Measurements from ENCODE around the gene SMYD5.

SMYD5 gene

DNA sequence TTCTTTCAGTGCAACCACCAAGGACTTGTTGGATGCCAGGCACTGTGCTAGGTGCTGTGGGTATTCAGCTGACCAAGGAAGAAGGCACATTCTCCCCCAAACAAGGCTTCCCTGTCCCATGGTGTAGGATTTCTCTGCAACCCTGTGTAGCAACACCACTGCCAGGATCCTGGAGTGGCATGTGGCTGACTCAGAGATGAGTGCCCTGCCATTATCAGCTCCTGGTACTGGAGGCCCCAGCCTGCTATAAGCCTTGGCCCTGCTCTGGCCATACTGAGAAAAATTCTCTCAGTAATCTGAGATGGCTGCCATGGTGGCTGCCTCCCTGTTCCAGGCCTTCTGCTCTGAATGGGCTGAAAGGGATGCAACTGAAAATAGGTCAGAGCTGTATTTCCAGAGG, 4.3 kb downstream of the SMYD5 start:
- H3K4me1 ChIP-seq (ENCODE audit: control insufficient read depth, low read depth, low read length), result no peaks in the 10 kb centered on the region
- no peak overlapping the region for H3K4me2 ChIP-seq (ENCODE audit: low read length)
- no peak overlapping the region for H2BK15ac ChIP-seq (replicated peaks; ENCODE audit: low read depth)
- no peak overlapping the region for H3K4me3 ChIP-seq (ENCODE audit: low read length)
- H3K27me3 ChIP-seq (ENCODE audit: insufficient read depth, low read length, poor library complexity), result no peaks in the 10 kb centered on the region
- no peak overlapping the region for H3K4ac ChIP-seq (ENCODE audit: low read depth, low read length)
- no peak overlapping the region for H4K5ac ChIP-seq (ENCODE audit: low read length)
- H2BK5ac ChIP-seq (ENCODE audit: low read length), result no peak overlapping the region
- H3K27ac ChIP-seq (ENCODE audit: low read depth, low read length), result no peak overlapping the region
- H2AK5ac ChIP-seq (ENCODE audit: low read length), result no peak overlapping the region
- no peak overlapping the region for H3K9ac ChIP-seq (ENCODE audit: low read length)
- H3K79me2 ChIP-seq (ENCODE audit: control insufficient read depth, insufficient read depth, low read length), result peaks cover 13% of the 10 kb centered on the region
- H3K56ac ChIP-seq (ENCODE audit: low read length), result no peak overlapping the region
- H3K79me1 ChIP-seq (ENCODE audit: low read length), result peaks cover 19% of the 10 kb centered on the region
- H3K23ac ChIP-seq (ENCODE audit: low read length), result no peak overlapping the region
- H3K36me3 ChIP-seq (ENCODE audit: control insufficient read depth, insufficient read depth, low read length), result peaks cover 6% of the 10 kb centered on the region
- DNase-seq, result no peak
- no peak overlapping the region for H3K18ac ChIP-seq (ENCODE audit: low read length)
- H4K8ac ChIP-seq (ENCODE audit: low read depth, low read length), result no peak overlapping the region
- H2BK120ac ChIP-seq (ENCODE audit: low read depth, low read length), result no peak overlapping the region

GRCh38 chr2:73223821-73224220, 9.8 kb downstream of the SMYD5 start:
- Histone ChIP-seq H3K9ac (ENCODE audit: low read length) (no peak overlapping the region), H2AK5ac (ENCODE audit: low read length) (no peak overlapping the region), H3K27ac (ENCODE audit: low read depth, low read length) (no peak overlapping the region), H3K4ac (ENCODE audit: low read depth, low read length) (no peak overlapping the region), H3K79me1 (ENCODE audit: low read length) (peaks cover 5% of the 10 kb centered on the region), H3K56ac (ENCODE audit: low read length) (no peak overlapping the region), H2BK15ac (replicated peaks; ENCODE audit: low read depth) (no peak overlapping the region), H3K36me3 (ENCODE audit: control insufficient read depth, insufficient read depth, low read length) (peaks cover 9% of the 10 kb centered on the region), H3K18ac (ENCODE audit: low read length) (no peak overlapping the region), H3K79me2 (ENCODE audit: control insufficient read depth, insufficient read depth, low read length) (peaks cover 1% of the 10 kb centered on the region), H4K5ac (ENCODE audit: low read length) (no peak overlapping the region), H3K23ac (ENCODE audit: low read length) (no peak overlapping the region), H2BK120ac (ENCODE audit: low read depth, low read length) (no peak overlapping the region), H2BK5ac (ENCODE audit: low read length) (no peak overlapping the region), H3K27me3 (ENCODE audit: insufficient read depth, low read length, poor library complexity) (no peaks in the 10 kb centered on the region), H3K4me3 (ENCODE audit: low read length) (no peak overlapping the region), H3K4me1 (ENCODE audit: control insufficient read depth, low read depth, low read length) (no peaks in the 10 kb centered on the region), H4K8ac (ENCODE audit: low read depth, low read length) (no peak overlapping the region), H3K4me2 (ENCODE audit: low read length) (no peak overlapping the region)
- DNase-seq, result no peak
- WGBS (ENCODE audit: extremely low coverage, insufficient coverage, low lambda C conversion rate), result no CpG with 5 or more reads among the region's 4 CpGs

DNA sequence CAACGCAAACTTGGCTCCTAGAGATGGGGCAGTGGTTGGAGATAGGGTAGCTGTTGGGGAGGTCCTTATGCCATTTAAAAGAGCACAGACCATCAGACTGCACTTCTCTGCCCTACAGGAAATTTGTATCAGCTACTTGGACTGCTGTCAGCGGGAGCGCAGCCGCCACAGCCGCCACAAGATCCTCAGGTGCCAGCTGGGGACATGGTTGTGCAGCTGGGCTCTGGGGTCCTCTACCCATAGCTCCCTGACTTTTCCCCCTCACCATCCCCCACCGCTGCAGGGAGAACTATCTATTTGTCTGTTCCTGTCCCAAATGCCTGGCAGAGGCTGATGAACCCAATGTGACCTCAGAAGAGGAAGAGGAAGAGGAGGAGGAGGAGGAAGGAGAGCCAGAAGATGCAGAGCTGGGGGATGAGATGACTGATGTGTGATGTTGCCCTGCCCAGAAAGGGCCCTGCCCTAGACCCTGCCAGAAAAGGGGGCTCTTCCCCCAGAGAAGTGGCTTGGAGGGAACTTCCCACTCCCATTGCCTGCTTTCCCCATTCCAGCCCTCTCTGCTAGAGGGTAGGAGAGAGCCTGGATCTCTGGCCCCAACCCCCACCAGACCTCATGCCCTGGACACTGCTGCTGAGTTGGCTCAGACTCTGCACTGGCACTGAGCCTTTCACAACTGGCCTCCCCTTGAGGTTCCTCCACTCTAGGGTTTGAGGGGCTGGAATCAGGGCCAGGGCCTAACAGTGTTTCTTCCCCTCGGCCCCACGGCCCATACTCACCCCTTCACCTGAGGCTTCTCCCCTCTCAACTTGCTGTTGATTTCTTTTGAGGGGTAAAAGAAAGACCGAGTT, 11.7 kb downstream of the SMYD5 start:
- Histone ChIP-seq H4K5ac (ENCODE audit: low read length) (no peak overlapping the region), H3K4me2 (ENCODE audit: low read length) (no peak overlapping the region), H3K27me3 (ENCODE audit: insufficient read depth, low read length, poor library complexity) (no peaks in the 10 kb centered on the region), H3K9ac (ENCODE audit: low read length) (no peak overlapping the region), H3K27ac (ENCODE audit: low read depth, low read length) (no peak overlapping the region), H3K4me3 (ENCODE audit: low read length) (no peak overlapping the region), H4K8ac (ENCODE audit: low read depth, low read length) (no peak overlapping the region), H3K56ac (ENCODE audit: low read length) (no peak overlapping the region), H2BK5ac (ENCODE audit: low read length) (no peak overlapping the region), H3K4ac (ENCODE audit: low read depth, low read length) (no peak overlapping the region), H2BK15ac (replicated peaks; ENCODE audit: low read depth) (no peak overlapping the region), H3K4me1 (ENCODE audit: control insufficient read depth, low read depth, low read length) (no peaks in the 10 kb centered on the region), H2BK120ac (ENCODE audit: low read depth, low read length) (no peak overlapping the region), H3K79me2 (ENCODE audit: control insufficient read depth, insufficient read depth, low read length) (no peaks in the 10 kb centered on the region), H3K18ac (ENCODE audit: low read length) (no peak overlapping the region), H3K36me3 (ENCODE audit: control insufficient read depth, insufficient read depth, low read length) (peaks cover 9% of the 10 kb centered on the region), H3K23ac (ENCODE audit: low read length) (no peak overlapping the region), H3K79me1 (ENCODE audit: low read length) (no peaks in the 10 kb centered on the region), H2AK5ac (ENCODE audit: low read length) (no peak overlapping the region)
- DNase-seq, result no peak
- WGBS (ENCODE audit: extremely low coverage, insufficient coverage, low lambda C conversion rate), result no CpG with 5 or more reads among the region's 9 CpGs

DNA sequence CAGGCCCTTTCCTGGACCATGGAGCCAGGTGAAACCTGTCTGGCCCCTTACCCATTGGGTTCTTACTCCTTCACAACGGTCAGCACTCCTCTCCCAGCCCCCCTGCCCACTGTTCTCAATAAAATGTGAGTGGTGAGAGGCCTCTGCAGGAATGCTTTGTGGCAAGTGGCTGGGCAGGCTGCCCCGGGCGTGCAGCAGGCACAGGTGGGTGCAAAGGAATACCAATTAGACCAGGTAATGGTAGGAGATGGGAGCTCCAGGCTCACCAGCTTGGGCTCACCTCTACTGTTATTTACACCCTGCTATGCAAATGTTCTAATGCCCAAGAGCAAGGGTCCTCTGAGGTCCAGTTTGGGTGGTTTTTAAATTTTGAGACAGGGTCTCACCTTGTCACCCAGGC, 13.0 kb downstream of the SMYD5 start:
- Histone ChIP-seq H4K5ac (ENCODE audit: low read length) (no peak overlapping the region), H3K79me2 (ENCODE audit: control insufficient read depth, insufficient read depth, low read length) (no peaks in the 10 kb centered on the region), H3K23ac (ENCODE audit: low read length) (no peak overlapping the region), H3K18ac (ENCODE audit: low read length) (no peak overlapping the region), H3K27ac (ENCODE audit: low read depth, low read length) (no peak overlapping the region), H3K4ac (ENCODE audit: low read depth, low read length) (no peak overlapping the region), H2BK15ac (replicated peaks; ENCODE audit: low read depth) (no peak overlapping the region), H3K27me3 (ENCODE audit: insufficient read depth, low read length, poor library complexity) (no peaks in the 10 kb centered on the region), H2BK120ac (ENCODE audit: low read depth, low read length) (no peak overlapping the region), H3K79me1 (ENCODE audit: low read length) (no peaks in the 10 kb centered on the region), H2AK5ac (ENCODE audit: low read length) (no peak overlapping the region), H3K4me2 (ENCODE audit: low read length) (no peak overlapping the region), H3K9ac (ENCODE audit: low read length) (no peak overlapping the region), H3K56ac (ENCODE audit: low read length) (no peak overlapping the region), H2BK5ac (ENCODE audit: low read length) (no peak overlapping the region), H3K36me3 (ENCODE audit: control insufficient read depth, insufficient read depth, low read length) (peaks cover 7% of the 10 kb centered on the region), H4K8ac (ENCODE audit: low read depth, low read length) (no peak overlapping the region), H3K4me3 (ENCODE audit: low read length) (no peak overlapping the region), H3K4me1 (ENCODE audit: control insufficient read depth, low read depth, low read length) (no peaks in the 10 kb centered on the region)
- no CpG with 5 or more reads among the region's 3 CpGs for WGBS (ENCODE audit: extremely low coverage, insufficient coverage, low lambda C conversion rate)
- no peak for DNase-seq

DNA sequence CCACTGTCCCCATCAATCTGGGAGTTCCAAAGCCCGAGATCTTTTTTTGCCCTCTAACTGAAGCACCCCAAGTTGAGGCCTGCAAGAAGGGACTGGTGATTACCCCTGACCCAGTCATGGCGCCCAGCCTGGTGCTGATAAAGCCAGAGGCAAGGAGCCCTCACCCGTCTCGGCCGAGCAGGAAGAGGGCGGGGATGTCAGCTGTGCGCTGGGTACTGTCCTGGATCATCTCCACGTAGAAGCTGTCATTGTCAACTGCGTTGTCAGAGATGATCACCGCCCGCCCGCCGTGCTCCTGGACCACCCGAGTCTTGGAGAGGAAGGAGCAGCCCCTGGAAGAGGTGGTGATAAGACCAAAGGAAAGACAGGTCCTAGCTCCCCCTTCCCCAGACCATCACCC, 14.6 kb downstream of the SMYD5 start:
- Histone ChIP-seq H3K18ac (ENCODE audit: low read length) (no peak overlapping the region), H2BK120ac (ENCODE audit: low read depth, low read length) (no peak overlapping the region), H2BK15ac (replicated peaks; ENCODE audit: low read depth) (no peak overlapping the region), H3K4me1 (ENCODE audit: control insufficient read depth, low read depth, low read length) (peaks cover 4% of the 10 kb centered on the region), H3K9ac (ENCODE audit: low read length) (no peak overlapping the region), H3K4me3 (ENCODE audit: low read length) (no peak overlapping the region), H3K27me3 (ENCODE audit: insufficient read depth, low read length, poor library complexity) (no peaks in the 10 kb centered on the region), H3K36me3 (ENCODE audit: control insufficient read depth, insufficient read depth, low read length) (peaks cover 2% of the 10 kb centered on the region), H3K56ac (ENCODE audit: low read length) (no peak overlapping the region), H3K79me2 (ENCODE audit: control insufficient read depth, insufficient read depth, low read length) (no peaks in the 10 kb centered on the region), H3K4me2 (ENCODE audit: low read length) (no peak overlapping the region), H3K79me1 (ENCODE audit: low read length) (no peaks in the 10 kb centered on the region), H4K8ac (ENCODE audit: low read depth, low read length) (no peak overlapping the region), H2BK5ac (ENCODE audit: low read length) (no peak overlapping the region), H2AK5ac (ENCODE audit: low read length) (no peak overlapping the region), H3K4ac (ENCODE audit: low read depth, low read length) (no peak overlapping the region), H3K27ac (ENCODE audit: low read depth, low read length) (no peak overlapping the region), H4K5ac (ENCODE audit: low read length) (no peak overlapping the region), H3K23ac (ENCODE audit: low read length) (no peak overlapping the region)
- WGBS (ENCODE audit: extremely low coverage, insufficient coverage, low lambda C conversion rate), result no CpG with 5 or more reads among the region's 14 CpGs
- DNase-seq, result no peak
